Activated CD8-positive, alpha-beta memory T cell treated with anti-CD3 and anti-CD28 coated beads, Interleukin-2, amount 50 U/mL, for 1 hour (primary cell): ENCODE measurements around the gene RANBP9.

Source experiments
- DNase-seq: peaks from one replicate; pipeline ENCODE4 v3.0.0-alpha.2; 2020; ENCODE audit errors: extremely low read depth

Gene RANBP9

GRCh38 chr6:13678255-13678983, 33.2 kb downstream of the RANBP9 start:
- DNase-seq: no peak

- no peak for DNase-seq
Measured at GRCh38 chr6:13677878-13678254, 33.8 kb downstream of the RANBP9 start.

GRCh38 chr6:13676551-13677156, 35.0 kb downstream of the RANBP9 start:
- DNase-seq: no peak

- no peak for DNase-seq
Measured at GRCh38 chr6:13674533-13675190, 37.0 kb downstream of the RANBP9 start.

- no peak for DNase-seq
Measured at GRCh38 chr6:13673825-13674444, 37.7 kb downstream of the RANBP9 start.

- no peak for DNase-seq
Measured at GRCh38 chr6:13673368-13673767, 38.3 kb downstream of the RANBP9 start.

- DNase-seq: no peak
Measured at GRCh38 chr6:13672904-13673303, 38.7 kb downstream of the RANBP9 start.

- DNase-seq: no peak
Measured at GRCh38 chr6:13671548-13672127, 40.0 kb downstream of the RANBP9 start.

GRCh38 chr6:13669476-13669875, 42.2 kb downstream of the RANBP9 start:
- no peak for DNase-seq

GRCh38 chr6:13668291-13668928, 43.2 kb downstream of the RANBP9 start:
- no peak for DNase-seq

GRCh38 chr6:13667655-13668054, 44.0 kb downstream of the RANBP9 start:
- DNase-seq: no peak

GRCh38 chr6:13666194-13667105, 45.2 kb downstream of the RANBP9 start:
- no peak for DNase-seq

GRCh38 chr6:13664703-13665352, 46.8 kb downstream of the RANBP9 start:
- DNase-seq: no peak

GRCh38 chr6:13663986-13664385, 47.6 kb downstream of the RANBP9 start:
- no peak for DNase-seq

- no peak for DNase-seq
Measured at GRCh38 chr6:13662651-13663334, 48.8 kb downstream of the RANBP9 start.

- no peak for DNase-seq
Measured at GRCh38 chr6:13661647-13662046, 50.0 kb downstream of the RANBP9 start.

GRCh38 chr6:13660893-13661292, 50.7 kb downstream of the RANBP9 start:
- no peak for DNase-seq

GRCh38 chr6:13660273-13660672, 51.4 kb downstream of the RANBP9 start:
- no peak for DNase-seq

GRCh38 chr6:13655700-13656099, 55.9 kb downstream of the RANBP9 start:
- DNase-seq: no peak

- DNase-seq: no peak
Measured at GRCh38 chr6:13654496-13654895, 57.1 kb downstream of the RANBP9 start.
